Superior temporal gyrus (tissue), 1 donor: ENCODE results near the gene PRXL2A.
A peak's percentile ranks its signal among the peaks of the same experiment; 100 is the strongest.

ENCODE experiments used
- DNase-seq: peaks from one replicate; pipeline ENCODE4 v3.0.0-alpha.2; 2016; ENCODE audit errors: extremely low spot score

The PRXL2A gene

GRCh38 chr10:80461208-80462183 lies 53.1 kb downstream of the PRXL2A start:
- DNase-seq = no peak

GRCh38 chr10:80462299-80462980 lies 54.1 kb downstream of the PRXL2A start:
- peak; percentile 81 for DNase-seq

GRCh38 chr10:80462981-80463741 lies 54.8 kb downstream of the PRXL2A start:
- no peak for DNase-seq

GRCh38 chr10:80463868-80464267 lies 55.5 kb downstream of the PRXL2A start:
- no peak for DNase-seq

GRCh38 chr10:80464557-80465450 lies 56.5 kb downstream of the PRXL2A start:
- peak; percentile 75 for DNase-seq

GRCh38 chr10:80465451-80465835 lies 57.1 kb downstream of the PRXL2A start:
- no peak for DNase-seq

GRCh38 chr10:80465839-80466590 lies 57.7 kb downstream of the PRXL2A start:
- DNase-seq = peak; percentile 31

- no peak for DNase-seq
Measured at GRCh38 chr10:80466724-80467326, 58.5 kb downstream of the PRXL2A start.

- DNase-seq = peak; percentile 75
Measured at GRCh38 chr10:80468002-80468401, 59.7 kb downstream of the PRXL2A start.

GRCh38 chr10:80468806-80469421 lies 60.6 kb downstream of the PRXL2A start:
- no peak for DNase-seq

- DNase-seq = no peak
Measured at GRCh38 chr10:80470266-80470665, 61.9 kb downstream of the PRXL2A start.

- DNase-seq = no peak
Measured at GRCh38 chr10:80471001-80471400, 62.6 kb downstream of the PRXL2A start.

- DNase-seq = no peak
Measured at GRCh38 chr10:80471715-80472233, 63.4 kb downstream of the PRXL2A start.

GRCh38 chr10:80472234-80473095 lies 64.1 kb downstream of the PRXL2A start:
- no peak for DNase-seq

- DNase-seq = no peak
Measured at GRCh38 chr10:80473096-80473657, 64.8 kb downstream of the PRXL2A start.

GRCh38 chr10:80473692-80474596 lies 65.6 kb downstream of the PRXL2A start:
- no peak for DNase-seq

GRCh38 chr10:80474597-80474910 lies 66.2 kb downstream of the PRXL2A start:
- no peak for DNase-seq
